ENCODE results near the gene IRF2BP1.

The IRF2BP1 gene

GRCh38 chr19:45860359-45861259, 25.3 kb downstream of the IRF2BP1 start:
- DNase-seq: no peak

GRCh38 chr19:45854167-45854778, 31.7 kb downstream of the IRF2BP1 start:
- DNase-seq: no peak

- no peak for DNase-seq
Measured at GRCh38 chr19:45852983-45853382, 33.0 kb downstream of the IRF2BP1 start.

GRCh38 chr19:45852145-45852750, 33.7 kb downstream of the IRF2BP1 start:
- DNase-seq: no peak

- no peak for DNase-seq
Measured at GRCh38 chr19:45848922-45849321, 37.0 kb downstream of the IRF2BP1 start.

GRCh38 chr19:45847663-45848062, 38.3 kb downstream of the IRF2BP1 start:
- DNase-seq: no peak

GRCh38 chr19:45842198-45842597, 43.7 kb downstream of the IRF2BP1 start:
- DNase-seq: no peak

- DNase-seq: no peak
Measured at GRCh38 chr19:45834970-45835369, 51.0 kb downstream of the IRF2BP1 start.

All from activated CD4-positive, alpha-beta T cell treated with anti-CD3 and anti-CD28 coated beads, Interleukin-10, Interleukin-2, amounts not matched to agents 100 ng/mL and 50 ng/mL, durations not matched to agents 16 hours and 8 hours (primary cell).